HG03060 (cell line): ENCODE results near the gene IL12RB1.
"Not testable (repeated sequence)": the region's sequence is repeated elsewhere in the genome, so short reads cannot be mapped to it uniquely, and the experiment has no call there.

Experiments
- ATAC-seq: cut with Tn5 transposase; IDR thresholded peaks from one replicate; pipeline ENCODE4 v1.9.1; 2021; ENCODE audit warnings: low read depth, moderate number of reproducible peaks; ENCODE audit not compliant: unreplicated experiment

The IL12RB1 gene

GRCh38 chr19:18053576-18054219 is 33.0 kb downstream of the IL12RB1 start:
- no peak for ATAC-seq

DNA sequence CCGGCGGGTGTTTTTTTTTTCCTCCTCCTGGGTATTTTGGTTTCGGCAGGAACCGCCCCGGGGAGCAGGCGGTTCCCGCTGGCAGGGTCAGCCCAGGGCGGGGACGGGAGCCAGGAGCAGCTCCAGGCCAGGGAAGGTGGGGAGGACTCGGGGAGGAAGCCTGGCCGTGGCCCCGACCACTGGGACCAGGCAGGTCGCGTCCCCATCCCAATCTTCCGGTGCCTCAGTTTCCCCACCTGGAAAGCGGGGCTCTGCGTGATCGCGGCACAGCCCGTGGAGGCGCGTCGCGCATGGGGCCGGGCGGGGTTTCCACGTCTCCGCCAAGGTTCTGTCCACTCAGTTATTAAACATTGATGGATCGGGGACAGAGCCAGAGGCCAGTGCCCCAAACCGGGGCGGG is 34.8 kb downstream of the IL12RB1 start:
- ATAC-seq, result no peak

DNA sequence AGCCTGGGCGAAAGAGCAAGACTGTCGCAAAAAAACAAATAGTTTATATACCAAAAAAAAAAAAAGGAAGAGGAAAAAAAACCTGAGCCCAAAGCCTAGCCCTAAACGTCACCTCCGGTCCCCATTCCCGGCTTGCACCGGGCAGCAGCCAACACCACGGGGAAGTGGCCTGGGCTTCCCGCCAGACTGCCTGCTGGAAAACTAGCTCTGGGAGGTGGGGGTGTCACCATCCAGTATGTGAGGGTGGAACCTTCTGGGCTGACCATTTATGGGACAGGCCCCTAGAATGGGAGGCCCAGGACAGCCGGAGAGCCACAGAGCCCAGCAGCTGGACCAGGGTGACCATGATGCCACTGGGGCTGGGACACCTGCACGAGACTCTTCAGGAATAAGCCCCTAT is 37.3 kb downstream of the IL12RB1 start:
- no peak for ATAC-seq

DNA sequence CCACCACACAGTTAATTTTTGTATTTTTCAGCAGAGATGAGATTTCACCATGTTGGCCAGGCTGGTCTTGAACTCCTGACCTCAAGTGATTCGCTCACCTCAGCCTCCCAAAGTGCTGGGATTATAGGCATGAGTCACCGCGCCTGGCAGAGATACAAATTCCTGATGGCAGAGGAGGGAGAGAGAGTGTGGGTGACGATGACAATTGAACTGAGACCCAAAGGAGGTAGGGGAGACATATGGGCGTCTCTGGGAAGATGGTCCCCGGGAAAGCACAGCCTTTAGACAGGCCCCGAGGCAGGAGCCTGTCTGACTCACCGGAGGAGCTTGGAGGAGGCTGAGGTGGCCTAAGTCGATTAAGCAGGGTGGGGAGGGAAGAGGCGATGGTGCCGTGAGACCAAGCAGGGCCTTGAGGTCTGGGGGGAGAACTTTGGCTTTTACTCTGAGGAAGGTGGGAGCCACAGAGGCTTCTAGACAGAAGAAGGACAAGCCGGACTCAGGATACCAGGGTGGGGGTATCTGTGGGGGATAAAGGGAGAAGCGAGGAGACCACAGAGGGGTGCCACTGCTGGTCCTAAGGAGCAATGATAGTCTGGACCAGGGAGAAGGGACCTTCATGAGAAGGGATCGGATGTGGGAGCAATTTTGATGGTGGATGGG is 40.5 kb downstream of the IL12RB1 start:
- ATAC-seq, result no peak

DNA sequence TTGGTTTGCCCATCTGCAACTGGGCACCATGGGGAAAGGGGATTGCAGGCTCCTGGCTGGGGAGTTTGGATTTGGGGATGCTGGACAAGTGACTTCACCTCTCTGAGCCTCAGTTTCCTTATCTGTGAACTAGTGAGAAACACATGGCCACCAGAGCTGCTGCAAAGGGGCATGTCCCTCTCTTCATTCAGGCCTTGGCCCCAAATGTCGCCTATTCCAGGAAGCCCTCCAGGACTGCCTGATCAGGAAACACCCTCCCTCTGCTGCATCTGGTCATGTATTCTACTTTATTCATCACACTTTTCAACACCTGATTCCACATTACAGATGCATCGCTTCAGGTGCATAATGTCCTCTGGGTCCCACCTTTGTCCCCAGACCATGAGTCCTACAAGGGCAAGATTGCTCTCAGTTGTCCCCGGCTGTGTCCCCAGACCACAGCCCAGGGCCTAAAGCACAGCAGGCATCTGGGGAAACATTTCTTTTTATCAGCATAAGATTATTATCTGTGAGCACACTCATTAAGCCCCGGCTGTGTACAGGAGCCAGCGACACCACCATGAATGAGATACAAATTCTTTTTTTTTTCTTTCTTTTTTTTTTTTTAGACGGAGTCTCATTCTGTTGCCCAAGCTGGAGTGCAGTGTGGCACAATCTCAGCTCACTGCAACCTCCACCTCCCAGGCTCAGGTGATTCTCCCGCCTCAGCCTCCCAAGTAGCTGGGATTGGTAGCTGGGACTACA is 41.3 kb downstream of the IL12RB1 start:
- no peak for ATAC-seq

DNA sequence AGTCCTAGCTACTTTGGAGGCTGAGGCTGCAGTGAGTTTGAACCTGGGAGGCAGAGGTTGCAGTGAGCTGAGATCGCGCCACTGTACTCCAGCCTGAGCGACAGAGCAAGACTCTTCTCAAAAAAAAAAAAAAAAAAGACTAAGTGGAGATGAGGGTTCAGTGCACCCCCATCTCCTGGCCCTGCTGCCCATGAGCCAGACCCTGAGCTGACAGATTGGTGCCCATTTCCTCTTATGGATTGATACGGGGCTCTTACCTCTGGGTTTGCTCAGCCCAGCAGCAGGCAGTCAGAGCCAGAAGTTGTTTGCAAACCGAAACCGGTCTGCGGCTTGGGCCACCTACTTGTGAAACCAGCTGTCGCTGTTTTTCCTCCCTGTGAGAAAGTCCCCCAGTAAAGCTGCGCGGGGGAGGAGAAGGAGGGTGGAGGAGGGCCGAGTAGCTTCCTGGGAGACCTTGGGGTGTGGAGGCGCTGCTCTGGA is 41.9 kb downstream of the IL12RB1 start:
- no peak for ATAC-seq

DNA sequence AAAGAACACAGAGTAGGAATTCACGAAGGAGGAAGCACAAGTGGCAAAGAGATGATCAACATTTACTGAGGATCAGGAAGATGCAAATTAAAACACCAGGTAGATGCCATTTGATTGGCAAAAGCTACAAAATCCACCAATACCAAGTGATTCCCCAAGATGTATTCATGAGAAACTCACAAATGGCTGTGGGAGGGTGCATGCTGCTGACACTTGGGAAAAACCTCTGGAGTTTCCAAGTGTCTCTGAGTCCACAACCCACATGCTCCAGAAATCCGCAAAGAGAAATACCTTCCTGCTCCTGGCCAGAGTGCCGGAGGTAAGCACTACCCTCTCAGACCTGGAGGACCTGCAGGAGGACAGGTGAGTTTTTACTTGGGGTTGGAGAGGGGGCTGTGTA is 43.1 kb downstream of the IL12RB1 start:
- ATAC-seq, result no peak

- ATAC-seq, result no peak
Observed at GRCh38 chr19:18041054-18041453, 45.7 kb downstream of the IL12RB1 start.

GRCh38 chr19:18032102-18032501 is 54.6 kb downstream of the IL12RB1 start:
- ATAC-seq, result not testable (repeated sequence)

GRCh38 chr19:18031401-18031800 is 55.3 kb downstream of the IL12RB1 start:
- not testable (repeated sequence) for ATAC-seq

DNA sequence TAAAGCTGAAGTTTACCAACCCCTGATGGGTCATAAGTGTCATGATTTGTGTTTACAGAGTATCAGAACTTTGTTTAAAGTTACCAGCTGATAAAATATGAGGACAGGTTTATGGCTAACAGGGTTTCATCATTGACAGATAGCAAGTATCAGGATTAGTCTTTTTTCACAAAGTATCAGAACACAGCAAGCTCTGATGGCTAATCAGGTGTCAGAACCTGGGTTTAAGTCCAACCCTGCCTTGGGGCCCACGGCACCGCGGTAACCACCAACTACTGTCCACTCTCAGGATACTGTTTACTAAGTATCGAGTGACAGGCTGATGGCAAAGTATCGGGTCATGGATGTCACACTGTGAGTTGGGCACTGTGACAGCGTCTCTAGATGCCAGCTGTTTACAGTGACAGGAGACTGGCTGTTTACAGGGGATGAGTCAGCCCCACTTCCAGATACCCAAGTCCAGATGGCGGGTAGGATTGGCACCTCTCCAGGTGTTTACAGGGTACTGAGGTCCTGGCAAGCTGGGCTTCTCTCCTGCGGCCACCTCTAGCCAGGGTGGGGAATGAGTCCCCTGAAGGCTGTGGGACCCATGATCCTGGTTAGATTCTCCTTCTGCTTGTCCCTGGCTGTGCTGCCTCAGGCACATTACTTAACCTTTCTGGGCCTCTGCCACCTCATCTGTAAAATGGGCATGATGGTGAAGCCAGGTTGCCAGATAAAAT is 57.0 kb downstream of the IL12RB1 start:
- ATAC-seq, result no peak

DNA sequence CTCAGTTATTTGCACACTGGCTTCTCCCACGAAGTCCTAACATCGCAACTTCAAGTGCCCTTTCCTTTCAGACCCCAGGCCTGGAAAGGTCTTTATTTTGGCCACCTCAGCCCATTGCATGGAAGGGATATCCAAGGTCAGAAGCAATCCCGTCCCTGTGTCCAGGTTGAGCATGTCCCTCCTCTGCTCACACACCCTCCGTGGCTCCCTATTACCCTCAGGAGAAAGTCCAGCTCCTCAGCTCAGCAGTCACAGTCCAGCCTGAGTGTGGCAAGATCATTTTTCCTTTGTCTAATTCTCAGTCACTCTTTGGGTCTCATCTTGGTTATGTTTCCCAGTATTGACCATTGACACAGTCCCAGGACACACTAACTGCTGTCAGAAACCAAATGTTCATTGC is 59.6 kb downstream of the IL12RB1 start:
- ATAC-seq, result no peak

DNA sequence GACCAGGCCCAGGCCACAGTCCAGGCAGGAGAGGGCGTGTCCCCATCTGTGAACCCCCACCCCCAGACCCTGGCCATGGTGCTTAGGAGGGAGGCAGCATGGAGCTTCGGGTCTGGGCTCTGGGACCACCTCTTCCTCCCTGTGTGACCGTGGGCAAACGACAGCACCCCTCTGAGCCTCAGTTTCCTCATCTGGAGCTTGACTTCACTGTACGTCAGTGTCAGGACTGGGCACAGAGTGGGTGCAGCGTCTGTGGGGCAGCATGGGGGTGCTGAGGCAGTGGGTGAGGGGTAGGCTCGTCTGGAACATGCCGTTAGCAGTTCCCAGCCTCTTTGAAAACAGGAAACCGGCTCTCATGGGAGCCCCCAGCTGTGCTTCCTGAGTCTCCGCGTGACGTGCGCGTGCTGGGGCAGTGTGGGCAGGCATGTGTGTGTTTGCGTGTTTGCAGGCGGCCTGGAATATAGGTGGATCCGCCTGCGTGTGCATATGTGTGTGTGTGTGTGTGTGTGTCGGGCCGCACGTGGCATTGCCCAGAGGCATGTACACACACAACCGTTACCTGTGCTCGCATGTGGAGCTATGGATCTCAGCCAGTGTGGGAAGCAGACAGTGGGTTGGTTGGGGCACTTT is 63.0 kb downstream of the IL12RB1 start:
- ATAC-seq, result no peak

GRCh38 chr19:18021121-18021755 is 65.5 kb downstream of the IL12RB1 start:
- ATAC-seq, result no peak

GRCh38 chr19:18020212-18021085 is 66.3 kb downstream of the IL12RB1 start:
- ATAC-seq, result no peak

GRCh38 chr19:18017275-18018083 is 69.3 kb downstream of the IL12RB1 start:
- no peak for ATAC-seq

DNA sequence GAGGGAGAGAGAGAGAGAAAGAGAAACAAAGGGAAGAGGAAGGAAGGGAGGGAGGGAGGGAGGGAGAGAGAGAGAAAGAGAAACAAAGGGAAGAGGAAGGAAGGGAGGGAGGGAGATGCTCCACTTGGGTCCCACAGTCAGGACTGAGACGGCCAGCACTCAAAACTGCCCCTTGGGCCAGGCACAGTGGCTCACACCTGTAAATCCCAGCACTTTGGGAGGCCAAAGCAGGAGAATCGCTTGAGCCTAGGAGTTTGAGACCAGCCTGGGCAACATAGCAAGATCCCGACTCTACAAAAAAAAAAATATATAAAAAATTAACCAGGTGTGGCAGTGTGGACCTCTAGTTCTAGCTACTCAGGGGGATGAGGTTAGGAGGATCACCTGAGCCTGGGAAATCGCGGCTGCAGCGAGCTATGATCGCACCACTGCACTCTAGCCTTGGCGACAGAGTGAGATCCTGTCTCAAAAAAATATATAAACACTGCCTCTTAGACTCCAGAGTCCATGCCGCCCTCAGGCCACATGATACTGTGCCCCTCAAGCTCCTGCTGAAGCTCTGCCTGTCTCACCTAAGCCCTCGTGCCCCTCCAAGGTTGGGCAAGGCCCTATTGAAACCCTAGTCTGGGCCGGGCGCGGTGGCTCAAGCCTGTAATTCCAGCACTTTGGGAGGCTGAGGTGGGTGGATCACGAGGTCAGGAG is 70.4 kb downstream of the IL12RB1 start:
- ATAC-seq, result no peak

GRCh38 chr19:18014197-18014596 is 72.5 kb downstream of the IL12RB1 start:
- ATAC-seq, result no peak
